Measurements from ENCODE around the gene SLC9A3. TPM values are rescaled to one million over a fixed set of nuclear protein-coding genes. Genes with fewer than 3 reads are reported as not detected.
"Not testable (repeated sequence)": the region's sequence is repeated elsewhere in the genome, so short reads cannot be mapped to it uniquely, and the experiment has no call there.

Gene SLC9A3
- total RNA-seq, 1 donor from 2014 or later: 2.4 TPM

DNA sequence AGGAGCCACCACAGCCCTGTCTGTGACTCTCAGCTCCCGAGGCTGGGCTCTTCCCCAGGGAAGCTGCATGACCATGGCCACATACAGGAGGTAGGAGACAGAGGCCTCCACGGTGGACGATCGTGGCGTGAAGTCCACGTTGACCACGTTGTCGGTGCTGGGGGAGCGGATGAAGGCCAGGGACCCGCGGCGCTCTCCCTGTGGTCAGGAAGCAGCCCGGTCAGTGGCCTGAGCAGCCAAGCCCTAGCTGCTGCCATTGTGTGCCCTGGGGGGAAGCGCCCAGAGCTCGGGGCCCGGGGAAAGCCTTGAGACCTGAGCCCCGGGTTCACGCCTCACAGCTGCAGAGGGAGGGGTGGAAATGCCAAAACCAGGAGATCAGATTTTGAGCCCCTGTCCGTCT lies 47.0 kb downstream of the SLC9A3 start:
- DNase-seq (ENCODE audit: low spot score): no peak

DNA sequence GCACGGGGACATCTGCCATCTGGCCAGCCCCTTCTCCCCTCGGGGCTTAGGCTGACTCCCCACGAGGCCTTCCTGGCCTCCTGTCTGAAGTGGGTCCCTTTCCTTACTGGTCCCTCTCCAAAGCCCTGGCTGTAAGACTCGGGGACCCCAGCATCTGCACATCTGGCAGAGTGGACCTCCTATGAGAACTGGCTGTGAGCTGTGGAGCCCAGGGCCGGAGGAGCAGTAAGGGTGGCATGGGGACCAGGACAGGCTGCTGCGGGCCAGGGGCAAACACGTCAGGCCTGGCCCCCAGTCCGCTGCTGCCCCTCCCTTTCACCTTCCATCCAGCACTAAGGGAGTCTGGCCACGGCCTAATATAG lies 47.5 kb downstream of the SLC9A3 start:
- no peak for DNase-seq (ENCODE audit: low spot score)

DNA sequence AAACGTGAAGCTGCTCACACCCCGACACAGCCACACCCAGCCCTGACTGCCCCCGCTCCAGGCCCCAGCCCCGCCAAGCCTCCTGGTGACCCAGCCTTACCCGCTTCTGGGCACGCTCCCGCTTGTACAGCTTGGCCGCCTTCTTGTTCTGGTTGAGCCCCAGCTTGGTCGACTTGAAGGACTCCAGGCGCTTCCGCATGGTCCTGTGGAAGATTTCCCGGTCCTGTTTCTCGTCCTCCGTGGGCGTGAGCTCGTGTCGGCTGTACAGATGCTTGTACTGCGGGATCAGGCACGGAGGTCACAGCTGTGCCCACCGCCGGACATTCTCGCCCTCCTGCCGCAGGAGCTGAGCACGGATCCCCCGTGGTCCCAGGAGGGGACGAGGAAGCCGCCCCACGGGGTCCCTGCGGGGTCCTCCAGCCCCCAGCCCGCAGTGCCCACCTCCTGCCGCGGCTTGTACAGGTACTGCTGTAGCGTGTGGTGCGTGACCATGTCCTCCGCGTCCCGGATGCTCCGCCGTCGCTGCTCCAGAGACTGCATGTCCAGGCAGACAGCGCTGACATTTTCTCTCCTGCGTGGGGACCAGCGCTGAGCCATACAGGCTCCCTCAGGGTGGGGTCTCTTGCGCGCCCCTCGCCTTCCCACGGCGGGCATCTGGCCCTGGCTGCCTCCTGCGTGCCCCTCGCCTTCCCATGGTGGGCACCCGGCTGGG lies 48.0 kb downstream of the SLC9A3 start:
- DNase-seq (ENCODE audit: low spot score): peak; percentile 20

DNA sequence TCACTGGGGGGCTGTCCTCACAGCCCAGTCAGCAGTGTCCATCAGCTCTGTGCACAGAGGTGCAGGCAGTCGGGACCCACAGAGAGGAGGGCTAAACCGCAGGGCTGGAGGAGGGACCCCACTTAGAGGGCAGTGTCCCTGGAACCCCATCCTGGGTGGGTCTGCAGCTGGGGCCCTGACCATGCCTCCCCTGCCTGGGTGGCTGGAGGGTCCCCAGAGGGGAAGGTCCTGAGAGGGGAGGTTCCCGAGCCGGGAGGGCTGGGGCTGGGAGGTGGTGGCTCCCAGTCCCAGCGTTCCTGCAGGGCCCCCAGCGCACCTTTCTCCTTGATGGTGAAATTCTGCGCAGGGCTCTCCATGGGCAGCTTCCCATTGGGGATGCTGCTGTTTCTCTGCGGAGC lies 48.5 kb downstream of the SLC9A3 start:
- DNase-seq (ENCODE audit: low spot score): no peak

DNA sequence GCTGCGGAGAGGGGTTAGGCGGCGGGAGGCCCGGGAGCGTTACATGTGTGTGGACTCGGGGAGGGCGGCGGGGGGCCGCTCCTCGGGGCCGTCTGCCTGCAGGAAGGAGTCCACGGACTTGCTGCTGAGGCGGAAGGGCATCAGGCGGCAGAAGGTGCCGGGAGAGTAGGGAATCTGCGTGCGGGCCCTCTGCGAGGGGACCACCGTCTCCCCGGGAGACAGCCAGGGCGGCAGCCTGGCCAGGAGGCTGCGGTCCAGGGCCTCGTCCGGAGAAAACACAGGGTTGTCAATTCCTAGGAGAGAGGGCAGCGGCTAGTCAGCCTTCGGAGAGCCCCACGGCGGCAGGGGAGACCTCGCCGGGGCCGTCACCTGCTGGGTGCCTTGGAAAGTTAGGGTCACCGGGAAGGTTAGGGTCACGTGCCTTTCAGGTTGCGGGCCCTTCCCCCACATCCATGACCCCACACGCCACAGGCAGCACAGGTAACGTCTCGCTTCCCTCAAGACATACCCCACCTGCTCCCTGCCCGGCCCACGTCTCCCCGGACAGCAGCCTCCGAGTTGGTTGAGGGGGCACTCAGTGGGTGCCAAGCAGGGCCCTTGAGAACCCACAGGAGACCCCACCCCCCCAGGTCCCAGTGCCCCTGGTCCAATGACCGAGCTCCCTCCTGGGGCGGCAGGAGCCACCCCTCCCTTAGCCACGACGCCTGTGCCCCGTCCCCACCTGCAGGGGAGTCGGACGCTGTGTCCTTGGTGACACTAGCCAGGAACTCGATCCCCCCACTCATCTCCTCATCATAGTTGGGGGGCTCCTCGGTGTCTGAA lies 49.2 kb downstream of the SLC9A3 start:
- DNase-seq (ENCODE audit: low spot score): no peak

DNA sequence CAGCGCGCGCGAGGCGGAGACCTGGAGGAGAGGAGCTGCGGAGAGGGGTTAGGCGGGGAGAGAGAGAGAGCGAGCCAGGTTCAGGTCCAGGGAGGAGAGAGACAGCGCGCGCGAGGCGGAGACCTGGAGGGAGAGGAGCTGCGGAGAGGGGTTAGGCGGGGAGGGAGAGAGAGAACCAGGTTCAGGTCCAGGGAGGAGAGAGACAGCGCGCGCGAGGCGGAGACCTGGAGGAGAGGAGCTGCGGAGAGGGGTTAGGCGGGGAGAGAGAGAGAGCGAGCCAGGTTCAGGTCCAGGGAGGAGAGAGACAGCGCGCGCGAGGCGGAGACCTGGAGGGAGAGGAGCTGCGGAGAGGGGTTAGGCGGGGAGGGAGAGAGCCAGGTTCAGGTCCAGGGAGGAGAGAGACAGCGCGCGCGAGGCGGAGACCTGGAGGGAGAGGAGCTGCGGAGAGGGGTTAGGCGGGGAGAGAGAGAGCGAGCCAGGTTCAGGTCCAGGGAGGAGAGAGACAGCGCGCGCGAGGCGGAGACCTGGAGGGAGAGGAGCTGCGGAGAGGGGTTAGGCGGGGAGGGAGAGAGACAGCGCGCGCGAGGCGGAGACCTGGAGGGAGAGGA lies 49.9 kb downstream of the SLC9A3 start:
- DNase-seq (ENCODE audit: low spot score): not testable (repeated sequence)

DNA sequence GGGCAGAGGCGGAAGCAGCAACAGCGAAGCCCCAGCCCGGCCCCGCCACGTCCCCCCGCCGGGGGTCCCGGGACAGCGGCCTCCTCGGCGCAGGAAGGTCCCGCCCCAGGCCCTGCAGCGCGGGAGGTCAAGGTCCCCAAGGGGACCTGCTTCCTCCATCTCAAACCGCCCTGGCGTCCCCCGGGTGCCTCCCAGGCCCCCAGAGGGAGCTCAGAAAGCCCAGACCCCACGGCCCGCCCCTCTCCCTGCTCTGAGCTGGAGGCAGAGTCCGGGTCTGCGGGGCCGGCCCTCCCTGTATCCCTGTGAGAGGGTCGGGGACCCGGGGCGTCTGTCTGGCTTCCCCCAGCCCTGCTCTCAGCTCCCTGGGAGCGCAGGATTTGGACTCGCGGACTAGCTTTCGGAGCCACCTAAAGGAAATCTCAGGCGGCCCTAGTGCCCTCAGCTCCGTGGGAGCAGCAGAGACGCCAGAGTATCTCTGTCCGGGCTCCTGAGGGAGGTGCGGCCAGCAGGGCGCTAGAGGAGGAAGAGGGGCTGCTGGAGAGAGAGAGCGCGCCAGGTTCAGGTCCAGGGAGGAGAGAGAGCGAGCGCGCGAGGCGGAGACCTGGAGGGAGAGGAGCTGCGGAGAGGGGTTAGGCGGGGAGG lies 50.6 kb downstream of the SLC9A3 start:
- peak; percentile 40 for DNase-seq (ENCODE audit: low spot score)

DNA sequence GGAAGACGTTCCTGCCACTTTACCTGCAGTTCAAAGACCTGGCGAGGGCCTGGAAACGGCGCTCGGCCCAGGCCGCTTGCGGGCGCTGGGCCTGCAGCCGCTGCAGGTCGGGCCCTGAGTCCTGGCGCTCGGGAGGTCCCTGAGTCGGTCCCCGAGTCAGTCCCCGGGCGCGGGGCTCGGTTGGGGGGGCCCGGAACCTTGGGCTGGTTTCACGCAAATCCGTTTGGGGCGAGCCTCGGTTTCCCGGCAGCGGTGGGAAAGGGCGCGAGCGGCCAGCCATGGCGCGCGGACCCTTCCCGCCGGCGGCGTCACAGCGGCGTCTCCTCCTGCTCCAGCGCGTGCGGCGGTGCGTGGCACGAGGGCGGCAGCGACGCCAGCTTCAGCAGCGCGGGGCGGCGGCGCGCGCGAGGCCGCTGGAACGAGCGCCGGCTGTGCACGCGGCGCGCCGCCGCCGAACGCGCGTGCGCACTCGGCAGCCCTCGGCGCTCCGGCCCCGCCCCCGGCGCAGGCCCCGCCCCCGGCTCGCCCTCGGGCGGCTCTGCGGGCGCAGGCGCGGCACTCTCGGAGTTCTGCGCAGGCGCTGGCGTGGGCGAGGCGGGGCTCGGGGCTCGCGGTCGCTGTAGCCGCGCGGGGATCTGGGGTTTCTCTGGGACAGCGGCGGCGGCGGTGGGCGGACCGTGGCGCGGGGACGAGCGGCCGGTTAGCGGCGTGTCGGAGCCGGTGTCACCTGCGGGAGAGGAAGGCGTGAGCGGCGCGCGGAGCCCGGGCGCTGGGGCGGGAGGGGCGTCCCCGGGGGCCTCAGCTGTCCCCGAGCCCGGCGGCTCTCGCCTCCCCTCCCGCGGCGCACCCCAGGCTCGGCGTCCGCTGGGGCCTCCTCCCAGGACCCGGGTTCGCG lies 51.3 kb downstream of the SLC9A3 start:
- peak; percentile 84 for DNase-seq (ENCODE audit: low spot score)

DNA sequence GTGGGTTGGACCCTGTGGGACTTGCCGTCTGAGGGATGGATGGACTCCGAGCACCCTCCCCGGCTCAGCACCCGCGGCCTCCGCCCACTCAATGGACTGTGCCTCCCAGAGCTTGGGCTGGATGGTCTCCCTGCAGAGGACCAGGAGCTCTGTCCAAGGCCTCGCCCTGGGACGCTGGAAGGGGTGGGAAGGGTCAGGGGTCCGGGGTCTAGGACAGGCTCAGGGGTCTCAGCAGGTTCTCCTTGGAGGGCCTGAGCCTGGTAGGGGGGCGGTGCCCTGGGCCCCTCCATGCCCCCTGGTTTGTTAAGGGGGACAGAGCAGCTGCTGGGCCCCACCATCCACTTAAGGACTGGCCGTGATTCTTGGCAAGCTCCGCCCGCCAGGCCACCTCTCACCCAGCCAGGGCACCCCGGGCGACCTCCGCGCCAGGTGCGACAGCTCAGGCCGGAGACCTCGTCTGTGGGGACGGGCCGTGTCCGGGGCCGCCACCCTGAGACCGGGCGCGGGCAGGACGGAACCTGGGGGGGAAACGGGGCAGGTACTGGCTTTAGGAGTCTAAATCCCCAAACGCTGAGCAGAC lies 52.1 kb downstream of the SLC9A3 start:
- DNase-seq (ENCODE audit: low spot score): no peak

DNA sequence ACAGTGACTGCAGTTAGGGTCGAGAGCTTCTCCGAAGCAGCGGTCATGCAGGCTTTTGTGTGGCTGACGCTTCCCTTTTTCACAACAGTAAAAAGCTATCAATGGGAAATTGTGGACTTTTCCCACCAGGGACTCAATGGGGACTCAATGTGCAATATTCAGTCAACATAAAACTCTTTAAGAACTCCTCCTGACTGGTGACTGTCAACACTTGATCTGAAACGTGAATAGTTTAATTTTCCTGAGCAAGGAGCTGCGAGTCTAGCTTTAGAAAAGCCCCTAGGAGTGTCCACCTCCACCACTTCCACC lies 52.5 kb downstream of the SLC9A3 start:
- no peak for DNase-seq (ENCODE audit: low spot score)

DNA sequence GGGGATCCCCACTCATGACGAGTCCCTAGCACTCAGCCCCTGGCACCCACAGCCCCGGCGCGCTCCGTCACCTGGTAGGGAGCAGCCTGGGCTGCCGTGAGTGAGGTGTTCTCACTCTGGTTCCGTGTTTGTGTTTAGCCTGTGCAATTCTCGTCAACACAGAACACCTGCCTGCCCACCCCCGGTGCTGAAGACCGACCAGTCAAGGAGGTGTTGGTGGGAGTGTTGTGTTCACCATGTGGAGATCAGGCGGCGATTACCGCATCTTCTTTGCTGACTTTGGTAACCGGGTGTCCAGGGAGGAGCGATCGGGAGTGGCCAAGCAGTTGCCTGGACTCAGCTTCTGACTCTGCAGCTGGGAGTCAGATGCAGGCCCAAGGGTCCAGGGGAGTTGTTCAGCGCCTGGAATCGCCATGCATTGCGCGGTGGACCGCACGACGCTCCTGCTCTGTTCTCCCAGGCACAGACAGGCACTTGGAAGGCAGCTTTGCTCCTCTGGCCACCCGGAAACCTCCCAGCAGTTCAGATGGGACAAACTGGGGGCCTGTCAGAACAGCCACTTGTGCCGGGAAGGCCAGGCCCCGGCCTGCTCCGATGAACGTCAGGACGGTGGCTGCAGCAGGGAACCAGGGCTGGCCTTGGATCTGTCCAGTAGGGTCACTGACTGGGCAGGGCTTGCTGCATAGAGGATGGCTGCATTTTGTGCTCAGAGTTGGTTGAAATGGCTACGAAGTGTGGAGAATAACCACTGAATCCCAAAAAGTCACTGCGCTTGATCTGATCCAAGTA lies 53.1 kb downstream of the SLC9A3 start:
- no peak for DNase-seq (ENCODE audit: low spot score)

DNA sequence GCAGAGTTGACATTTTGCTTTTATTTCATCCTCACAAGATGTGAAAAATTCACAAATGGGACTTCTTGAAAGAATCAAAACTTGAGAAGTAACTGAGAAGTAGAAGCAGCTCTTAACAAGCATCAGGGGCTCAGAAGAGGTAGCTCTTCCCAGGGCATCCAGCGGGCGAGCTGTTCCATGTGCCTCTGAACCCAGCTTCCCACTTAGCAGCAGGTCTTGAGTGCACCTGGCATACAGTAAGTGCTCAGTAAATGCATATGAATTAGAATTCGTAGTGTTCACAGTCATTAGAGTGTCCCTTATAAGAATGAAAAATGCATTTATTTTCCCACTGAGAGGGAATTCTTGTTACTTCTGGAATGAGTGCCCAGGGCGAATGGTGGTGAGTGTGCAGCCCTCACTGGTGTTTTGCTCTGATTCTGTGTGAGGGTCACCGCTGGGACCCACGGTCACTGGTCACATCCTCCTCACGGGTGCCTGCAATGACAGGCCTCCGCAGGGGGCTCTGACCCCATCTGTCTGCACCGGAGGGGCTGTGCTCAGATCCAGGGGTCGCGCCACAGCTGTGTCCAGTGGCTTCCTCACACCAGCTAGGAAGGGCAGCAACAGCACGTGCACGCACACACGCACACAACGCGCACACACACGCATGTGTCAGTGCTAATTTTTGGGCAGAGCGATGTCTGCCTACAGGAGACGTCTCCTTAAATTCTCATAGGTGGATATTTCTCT lies 54.3 kb downstream of the SLC9A3 start:
- no peak for DNase-seq (ENCODE audit: low spot score)

DNA sequence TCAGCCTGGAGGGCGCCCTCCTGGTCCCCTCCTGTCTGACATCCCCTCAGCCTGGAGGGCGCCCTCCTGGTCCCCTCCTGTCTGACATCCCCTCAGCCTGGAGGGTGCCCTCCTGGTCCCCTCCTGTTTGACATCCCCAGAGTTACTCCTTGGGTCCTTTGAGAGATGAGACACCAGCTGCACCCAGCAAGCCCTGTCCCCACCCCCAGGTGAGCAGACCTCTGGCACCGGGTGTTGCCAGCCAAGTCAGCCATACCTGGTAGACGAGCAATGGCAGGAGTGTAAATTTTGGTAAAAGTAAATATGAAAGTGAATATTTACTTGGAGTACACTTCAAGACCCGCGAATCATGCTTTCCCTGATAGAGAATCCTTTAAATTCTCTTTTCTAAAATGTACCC lies 55.8 kb downstream of the SLC9A3 start:
- DNase-seq (ENCODE audit: low spot score): no peak

DNA sequence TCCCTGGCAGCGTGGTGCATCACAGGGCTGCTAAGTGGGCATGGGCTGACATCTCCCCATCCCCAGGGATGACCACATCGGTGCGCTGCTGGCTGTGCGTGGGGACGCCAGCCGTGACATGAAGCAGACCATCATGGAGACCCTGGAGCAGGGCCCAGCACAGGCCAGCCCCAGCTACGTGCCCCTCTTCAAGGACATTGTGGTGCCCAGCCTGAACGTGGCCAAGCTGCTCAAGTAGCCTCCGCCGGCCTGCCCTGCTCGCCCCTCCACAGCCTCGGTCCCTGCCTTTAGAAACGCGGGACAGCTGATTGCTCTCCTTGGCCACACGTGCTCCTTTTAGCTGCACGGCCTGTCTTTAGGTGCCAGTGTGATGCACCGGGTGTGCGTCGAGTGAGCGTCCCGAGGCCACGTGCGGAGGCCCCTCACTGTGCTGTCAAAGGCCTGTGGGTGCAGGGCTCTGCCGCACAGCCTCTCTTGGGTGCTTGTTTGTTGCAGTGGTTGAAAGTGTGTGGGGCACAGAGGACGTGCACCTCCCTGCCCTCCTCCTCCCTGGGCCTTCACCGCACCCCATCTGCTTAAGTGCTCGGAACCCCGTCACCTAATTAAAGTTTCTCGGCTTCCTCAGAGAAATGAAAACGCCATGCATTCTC lies 57.5 kb downstream of the SLC9A3 start:
- no peak for DNase-seq (ENCODE audit: low spot score)

DNA sequence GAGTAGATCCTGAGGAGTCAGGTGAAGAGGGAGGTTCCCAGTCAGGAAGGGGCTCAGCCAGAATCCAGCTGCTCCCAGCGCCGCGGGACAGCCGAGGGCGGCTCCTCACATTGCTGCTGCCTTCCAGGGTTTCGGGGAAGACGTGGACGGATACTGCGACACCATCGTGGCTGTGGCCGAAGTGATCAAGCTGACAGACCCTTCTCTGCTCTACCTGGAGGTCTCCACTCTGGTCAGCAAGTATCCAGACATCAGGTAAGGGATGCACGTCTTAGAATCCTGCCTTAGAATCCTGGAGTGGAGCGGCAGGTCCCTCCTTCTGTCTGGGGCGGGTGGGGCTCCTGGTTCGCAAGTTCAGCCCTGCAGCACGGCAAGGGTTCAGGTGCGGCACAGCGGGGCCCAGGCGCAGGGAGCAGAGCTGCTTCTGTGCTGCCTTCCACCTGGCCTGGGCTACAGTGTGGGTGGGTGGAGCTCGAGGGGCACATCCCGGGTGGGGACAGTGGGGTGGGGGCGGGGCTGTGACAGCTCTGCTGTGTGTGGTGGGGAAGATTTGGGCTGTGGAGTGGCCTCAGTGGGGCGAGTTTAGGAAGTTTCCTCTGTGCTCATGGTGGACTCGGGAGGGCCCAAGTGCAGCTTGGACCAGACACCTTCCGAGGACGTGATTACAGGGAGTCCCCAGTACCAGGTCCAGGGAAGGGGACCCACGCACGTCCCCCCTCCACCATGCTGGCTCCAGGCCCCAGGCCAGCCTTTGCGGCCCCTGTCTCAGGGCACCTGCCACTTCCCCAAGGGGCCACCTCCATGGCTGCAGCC lies 58.5 kb downstream of the SLC9A3 start:
- no peak for DNase-seq (ENCODE audit: low spot score)

DNA sequence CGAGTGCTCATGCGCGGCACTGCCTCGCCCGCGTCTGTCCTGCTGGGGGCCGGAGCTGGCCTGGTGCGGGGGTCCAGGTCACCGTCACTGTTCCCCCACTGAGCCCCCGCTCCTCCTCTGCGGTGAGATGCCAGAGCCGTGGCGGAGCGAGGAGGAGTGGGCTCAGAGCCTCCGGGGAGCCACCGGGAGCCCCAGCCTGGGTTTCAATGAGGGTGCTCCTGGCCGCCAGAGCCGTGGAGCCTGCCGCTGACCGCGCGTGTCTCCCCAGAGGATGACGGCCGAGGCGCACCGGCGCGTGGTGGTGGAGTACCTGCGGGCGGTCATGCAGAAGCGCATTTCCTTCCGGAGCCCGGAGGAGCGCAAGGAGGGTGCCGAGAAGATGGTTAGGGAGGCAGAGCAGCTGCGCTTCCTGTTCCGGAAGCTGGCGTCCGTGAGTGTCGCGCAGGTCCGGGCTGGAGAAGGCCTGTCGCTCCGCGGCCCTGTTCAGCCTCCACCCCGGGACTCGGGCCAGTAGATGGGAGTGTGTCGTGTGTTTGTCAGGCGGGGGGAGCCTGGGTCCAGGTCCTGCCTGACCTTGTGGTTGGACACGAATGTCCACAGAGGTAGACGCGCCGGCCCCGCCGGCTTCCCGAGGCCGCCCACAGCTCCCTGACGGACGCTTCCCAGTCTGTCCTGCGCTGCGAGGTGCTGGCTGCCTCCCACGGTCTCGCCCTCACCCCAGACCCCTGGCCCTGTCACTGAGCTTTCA lies 59.2 kb downstream of the SLC9A3 start:
- no peak for DNase-seq (ENCODE audit: low spot score)

DNA sequence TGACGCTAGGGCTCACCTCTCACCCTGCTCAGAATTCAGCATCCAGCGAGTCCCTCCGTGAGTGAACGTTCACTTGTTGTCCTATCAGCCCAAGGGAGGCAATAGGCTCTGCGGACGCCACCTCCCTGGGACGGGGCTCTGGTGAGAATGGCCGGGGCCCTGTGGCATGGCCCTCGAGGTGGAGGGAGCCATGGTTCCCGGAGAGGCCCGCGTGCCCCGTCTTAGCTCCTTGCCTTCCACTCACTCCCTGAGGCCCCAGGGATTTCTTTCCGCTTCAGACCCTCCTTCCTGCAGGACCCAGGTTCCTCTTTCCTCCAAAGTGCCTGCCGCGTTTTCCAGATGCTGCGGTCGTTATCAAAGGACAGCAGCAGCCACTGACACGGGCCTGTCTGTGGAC lies 59.8 kb downstream of the SLC9A3 start:
- no peak for DNase-seq (ENCODE audit: low spot score)
